GM12878 (cell line): ENCODE measurements around the gene NLRC3. TPM values are rescaled to one million over a fixed set of nuclear protein-coding genes. Genes with fewer than 3 reads are reported as not detected.

Experiments used
- ATAC-seq: fragments of 200-7000 bp; cut with Tn5 transposase; 3 replicates; pipeline ENCODE4 v1.9.1; 2020; ENCODE audit warnings: mild to moderate bottlenecking, moderate library complexity
- BruUV-seq: library from RNA; stranded (reverse); fragments of 400-500 nt; replicated peaks from 2 replicates; lab custom pipeline; 2021; lab: Mats Ljungman, UMichigan
- CTCF ChIA-PET: fragments of 300-600 bp; sonication (Branson Sonifier 250); formaldehyde crosslinking; extraction: SDS; loops from one replicate; lab custom pipeline; 2021; ENCODE audit warnings: inconsistent platforms; lab: Yijun Ruan, JAX
- POLR2A ChIA-PET: fragments of 350-600 bp; formaldehyde crosslinking; extraction: SDS; loops from one replicate; lab custom pipeline; 2021; ENCODE audit warnings: inconsistent platforms; lab: Charles Lee
- RAD21 ChIA-PET: fragments of 300-600 bp; sonication (Branson Sonifier 250); formaldehyde crosslinking; loops from one replicate; lab custom pipeline; 2023; ENCODE audit warnings: antibody characterized with exemption; ENCODE audit not compliant: unreplicated experiment; lab: Charles Lee
- SMC1A ChIA-PET: fragments of 300-600 bp; sonication (Branson Sonifier 250); formaldehyde crosslinking; loops from one replicate; lab custom pipeline; 2023; ENCODE audit not compliant: unreplicated experiment, uncharacterized antibody; lab: Charles Lee
- DNase-seq: peaks from one replicate; pipeline ENCODE4 v3.0.0-alpha.2; 2011; ENCODE audit warnings: low read depth, low spot score
- FAIRE-seq: peaks from 3 replicates; lab custom pipeline; 2011; peaks lifted over from hg19 to GRCh38; lab: Jason Lieb, UNC
- H2AFZ ChIP-seq: 2 replicates; pipeline ENCODE4 v1.6.0; 2011; ENCODE audit warnings: low read depth, low read length, control low read depth; ENCODE audit not compliant: control insufficient read depth
- H3K27ac ChIP-seq: 2 replicates; pipeline ENCODE4 v1.5.1; 2011; ENCODE audit warnings: control low read depth; ENCODE audit not compliant: control insufficient read depth, insufficient read depth
- H3K27me3 ChIP-seq, 2 experiments: replicated peaks in 1 of 2; 2 replicates each; pipeline versions ENCODE4 v1.6.0 to v1.6.1; 2011; ENCODE audit warnings: low read length in 1 of 2; ENCODE audit not compliant: control insufficient read depth in 2 of 2, insufficient read depth in 2 of 2
- H3K36me3 ChIP-seq, 2 experiments: 2 replicates each; pipeline ENCODE4 v1.5.1; 2011; ENCODE audit warnings: low read length in 1 of 2; ENCODE audit not compliant: control insufficient read depth in 2 of 2, insufficient read depth in 2 of 2
- H3K4me1 ChIP-seq: 2 replicates; pipeline ENCODE4 v1.6.1; 2011; ENCODE audit warnings: mild to moderate bottlenecking, low read length, moderate library complexity, mixed read lengths; ENCODE audit not compliant: control insufficient read depth, insufficient read depth
- H3K4me2 ChIP-seq: 2 replicates; pipeline ENCODE4 v1.6.0; 2011; ENCODE audit warnings: control low read depth; ENCODE audit not compliant: control insufficient read depth, insufficient read depth
- H3K4me3 ChIP-seq: fragments of 200-600 bp; sonication (generic); 2 replicates; pipeline ENCODE4 v1.5.1; 2016
- H3K79me2 ChIP-seq: 2 replicates; pipeline ENCODE4 v1.6.0; 2011; ENCODE audit warnings: low read length; ENCODE audit not compliant: control insufficient read depth, insufficient read depth
- H3K9ac ChIP-seq: 2 replicates; pipeline ENCODE4 v1.8.0; 2011; ENCODE audit warnings: low read length, control low read depth, mixed read lengths; ENCODE audit not compliant: control insufficient read depth, insufficient read depth
- H3K9me3 ChIP-seq: replicated peaks from 3 replicates; pipeline ENCODE4 v1.5.1; 2011; ENCODE audit warnings: mild to moderate bottlenecking, low read length; ENCODE audit not compliant: control insufficient read depth, insufficient read depth
- H4K20me1 ChIP-seq: 2 replicates; pipeline ENCODE4 v1.6.0; 2011; ENCODE audit not compliant: control insufficient read depth, insufficient read depth
- TAF1 ChIP-seq: IDR thresholded peaks from 2 replicates; pipeline ENCODE4 v1.6.1; 2011; ENCODE audit warnings: mild to moderate bottlenecking, low read depth, low read length, borderline replicate concordance
- YY1 ChIP-seq: IDR thresholded peaks from 2 replicates; pipeline ENCODE4 v1.6.1; 2011; ENCODE audit warnings: low read depth, mild to moderate bottlenecking, low read length
- WGBS: methylation state at CpG from one replicate; pipeline ENCODE4 v1.1.6; 2016; ENCODE audit warnings: low lambda C conversion rate; ENCODE audit not compliant: insufficient replicate concordance, insufficient coverage; ENCODE audit errors: missing lambda C conversion rate; 5-methylcytosine and 5-hydroxymethylcytosine counted together
- in situ Hi-C: fragments of 300-500 bp; cut with MboI; formaldehyde crosslinking; loops from 9 replicates; pipeline ENCODE4 v1.14.3; 2018; ENCODE audit warnings: mixed read lengths
- intact Hi-C: fragments of 100-400 bp; cut with micrococcal nuclease; formaldehyde crosslinking; loops from one replicate; pipeline ENCODE4 v1.14.2; 2022; ENCODE audit not compliant: unreplicated experiment
- polyA plus RNA-seq, 11 experiments: library from polyadenylated mRNA; depleted of rRNA in 4 of 11; unstranded in 6 of 11; stranded (reverse) in 5 of 11; fragments of >200 nt; fragmentation: Nextera tagmentation in 4 of 11; fragmentation: Illumina TruSeq in 1 of 11; extraction: Ambion mirVana in 4 of 11; extraction: Trizol in 1 of 11; gene quantifications; 1 replicate in 1 of 11; 2 replicates in 10 of 11; pipeline versions ENCODE4 v1.2.1 to v1.2.3, GENCODE V29; 2011 to 2016; ENCODE audit warnings: inconsistent platforms in 2 of 11, missing spikeins in 2 of 11, low read depth in 1 of 11
- total RNA-seq, 4 experiments: library from RNA; depleted of rRNA in 3 of 4; stranded (reverse); fragments of >200 nt in 3 of 4; fragmentation: Illumina TruSeq in 1 of 4; extraction: Trizol in 1 of 4; gene quantifications; 2 replicates each; pipeline versions ENCODE4 v1.2.1 to v1.2.3, GENCODE V29; 2013 to 2021
- TF ChIP-seq, protein P1 (sequence below): fragments of 450-650 bp; IDR thresholded peaks from 2 replicates; pipeline ENCODE4 v1.6.1; 2017; ENCODE audit warnings: borderline replicate concordance
- TF ChIP-seq, protein P2 (sequence below): fragments of 450-650 bp; IDR thresholded peaks from 2 replicates; pipeline ENCODE4 v1.6.1; 2014; ENCODE audit warnings: mild to moderate bottlenecking
- TF ChIP-seq, protein P3 (sequence below): fragments of 450-650 bp; IDR thresholded peaks from 2 replicates; pipeline ENCODE4 v1.6.1; 2017; ENCODE audit warnings: mild to moderate bottlenecking, low read depth, inconsistent platforms; ENCODE audit not compliant: poor library complexity, severe bottlenecking
- TF ChIP-seq, protein P4 (sequence below), 3 experiments: IDR thresholded peaks in 2 of 3; conservative IDR thresholded peaks in 1 of 3; 2 replicates each; pipeline ENCODE4 v1.5.1; 2011; ENCODE audit warnings: low read depth in 3 of 3, low read length in 3 of 3, mild to moderate bottlenecking in 3 of 3, control low read depth in 2 of 3, moderate library complexity in 2 of 3, inconsistent platforms in 1 of 3, mixed read lengths in 1 of 3; ENCODE audit not compliant: control insufficient read depth in 2 of 3, insufficient read depth in 1 of 3; ENCODE audit errors: extremely low read depth in 1 of 3

Gene NLRC3
- total and polyA plus RNA-seq, 10 of the 15 experiments (the other 5 are each of a cell fraction or from before 2014, with no cell fraction given), result 2.2 to 17.8 (median 7.6) TPM

DNA sequence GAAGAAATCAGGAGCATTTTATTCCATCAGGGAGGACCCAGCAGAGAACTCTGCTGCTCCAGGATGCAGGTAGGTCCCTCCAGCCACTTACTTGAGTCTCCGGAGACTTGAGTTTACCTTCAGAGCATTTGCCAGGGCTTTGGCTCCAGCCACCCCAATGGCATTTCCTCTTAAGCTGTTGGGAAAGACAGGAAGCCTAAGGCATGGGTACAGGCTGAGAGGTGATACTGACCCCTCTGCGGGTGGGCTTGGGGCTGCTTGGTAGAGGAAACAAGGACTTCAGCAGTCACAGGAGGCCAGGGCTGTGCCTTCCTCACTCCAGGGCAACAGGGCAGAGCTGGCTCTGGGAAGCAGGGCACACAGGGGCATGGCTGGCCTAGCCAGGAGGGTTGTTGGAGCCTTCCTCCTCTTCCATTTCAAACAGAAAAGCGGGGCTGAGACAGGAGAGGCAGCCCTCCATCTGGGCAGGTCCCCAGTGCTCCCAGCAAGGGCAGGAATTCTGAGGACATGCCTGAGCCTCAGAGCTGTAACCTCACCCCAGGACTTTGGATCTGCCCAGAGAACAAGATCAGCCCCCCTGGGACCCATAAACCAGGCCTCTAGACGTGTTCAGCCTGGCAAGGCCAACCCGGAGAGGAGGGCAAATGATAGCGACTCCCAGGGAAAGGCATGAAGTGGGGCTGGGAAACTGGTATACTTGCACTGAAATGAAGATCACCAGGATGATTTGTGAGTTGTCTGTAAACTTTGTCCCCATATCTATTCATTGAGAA, 34.4 kb downstream of the NLRC3 start:
- Histone ChIP-seq H4K20me1 (no peaks in the 10 kb centered on the region), H3K4me2 (no peak overlapping the region), H2AFZ (no peak overlapping the region), H3K4me3 (no peak overlapping the region), H3K79me2 (no peaks in the 10 kb centered on the region), H3K4me1 (peaks cover 3% of the 10 kb centered on the region; the same call in 1 of the 2 replicates), H3K9ac (no peak overlapping the region), H3K27me3 (no peaks in the 10 kb centered on the region), H3K9me3 (no peaks in the 10 kb centered on the region), H3K27ac (no peak overlapping the region), H3K36me3 (peaks cover 0 to 7% of the 10 kb centered on the region in 2 experiments; a peak in 2 of 4 replicates)
- ChIA-PET SMC1A (no interaction called here), RAD21 (no interaction called here), POLR2A (no interaction called here), CTCF (no interaction called here)
- ATAC-seq (no peak), DNase-seq (no peak), FAIRE-seq (no peak)
- intact Hi-C loops (no loop called here), in situ Hi-C loops (no loop called here)
- no peak for TF ChIP-seq YY1
- no peak for TF ChIP-seq TAF1
- TF ChIP-seq, protein P1, sequence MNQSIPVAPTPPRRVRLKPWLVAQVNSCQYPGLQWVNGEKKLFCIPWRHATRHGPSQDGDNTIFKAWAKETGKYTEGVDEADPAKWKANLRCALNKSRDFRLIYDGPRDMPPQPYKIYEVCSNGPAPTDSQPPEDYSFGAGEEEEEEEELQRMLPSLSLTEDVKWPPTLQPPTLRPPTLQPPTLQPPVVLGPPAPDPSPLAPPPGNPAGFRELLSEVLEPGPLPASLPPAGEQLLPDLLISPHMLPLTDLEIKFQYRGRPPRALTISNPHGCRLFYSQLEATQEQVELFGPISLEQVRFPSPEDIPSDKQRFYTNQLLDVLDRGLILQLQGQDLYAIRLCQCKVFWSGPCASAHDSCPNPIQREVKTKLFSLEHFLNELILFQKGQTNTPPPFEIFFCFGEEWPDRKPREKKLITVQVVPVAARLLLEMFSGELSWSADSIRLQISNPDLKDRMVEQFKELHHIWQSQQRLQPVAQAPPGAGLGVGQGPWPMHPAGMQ, result no peak
- TF ChIP-seq, protein P2, sequence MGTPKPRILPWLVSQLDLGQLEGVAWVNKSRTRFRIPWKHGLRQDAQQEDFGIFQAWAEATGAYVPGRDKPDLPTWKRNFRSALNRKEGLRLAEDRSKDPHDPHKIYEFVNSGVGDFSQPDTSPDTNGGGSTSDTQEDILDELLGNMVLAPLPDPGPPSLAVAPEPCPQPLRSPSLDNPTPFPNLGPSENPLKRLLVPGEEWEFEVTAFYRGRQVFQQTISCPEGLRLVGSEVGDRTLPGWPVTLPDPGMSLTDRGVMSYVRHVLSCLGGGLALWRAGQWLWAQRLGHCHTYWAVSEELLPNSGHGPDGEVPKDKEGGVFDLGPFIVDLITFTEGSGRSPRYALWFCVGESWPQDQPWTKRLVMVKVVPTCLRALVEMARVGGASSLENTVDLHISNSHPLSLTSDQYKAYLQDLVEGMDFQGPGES, result no peak
- TF ChIP-seq, protein P3, sequence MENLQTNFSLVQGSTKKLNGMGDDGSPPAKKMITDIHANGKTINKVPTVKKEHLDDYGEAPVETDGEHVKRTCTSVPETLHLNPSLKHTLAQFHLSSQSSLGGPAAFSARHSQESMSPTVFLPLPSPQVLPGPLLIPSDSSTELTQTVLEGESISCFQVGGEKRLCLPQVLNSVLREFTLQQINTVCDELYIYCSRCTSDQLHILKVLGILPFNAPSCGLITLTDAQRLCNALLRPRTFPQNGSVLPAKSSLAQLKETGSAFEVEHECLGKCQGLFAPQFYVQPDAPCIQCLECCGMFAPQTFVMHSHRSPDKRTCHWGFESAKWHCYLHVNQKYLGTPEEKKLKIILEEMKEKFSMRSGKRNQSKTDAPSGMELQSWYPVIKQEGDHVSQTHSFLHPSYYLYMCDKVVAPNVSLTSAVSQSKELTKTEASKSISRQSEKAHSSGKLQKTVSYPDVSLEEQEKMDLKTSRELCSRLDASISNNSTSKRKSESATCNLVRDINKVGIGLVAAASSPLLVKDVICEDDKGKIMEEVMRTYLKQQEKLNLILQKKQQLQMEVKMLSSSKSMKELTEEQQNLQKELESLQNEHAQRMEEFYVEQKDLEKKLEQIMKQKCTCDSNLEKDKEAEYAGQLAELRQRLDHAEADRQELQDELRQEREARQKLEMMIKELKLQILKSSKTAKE, result no peak
- TF ChIP-seq, protein P4, sequence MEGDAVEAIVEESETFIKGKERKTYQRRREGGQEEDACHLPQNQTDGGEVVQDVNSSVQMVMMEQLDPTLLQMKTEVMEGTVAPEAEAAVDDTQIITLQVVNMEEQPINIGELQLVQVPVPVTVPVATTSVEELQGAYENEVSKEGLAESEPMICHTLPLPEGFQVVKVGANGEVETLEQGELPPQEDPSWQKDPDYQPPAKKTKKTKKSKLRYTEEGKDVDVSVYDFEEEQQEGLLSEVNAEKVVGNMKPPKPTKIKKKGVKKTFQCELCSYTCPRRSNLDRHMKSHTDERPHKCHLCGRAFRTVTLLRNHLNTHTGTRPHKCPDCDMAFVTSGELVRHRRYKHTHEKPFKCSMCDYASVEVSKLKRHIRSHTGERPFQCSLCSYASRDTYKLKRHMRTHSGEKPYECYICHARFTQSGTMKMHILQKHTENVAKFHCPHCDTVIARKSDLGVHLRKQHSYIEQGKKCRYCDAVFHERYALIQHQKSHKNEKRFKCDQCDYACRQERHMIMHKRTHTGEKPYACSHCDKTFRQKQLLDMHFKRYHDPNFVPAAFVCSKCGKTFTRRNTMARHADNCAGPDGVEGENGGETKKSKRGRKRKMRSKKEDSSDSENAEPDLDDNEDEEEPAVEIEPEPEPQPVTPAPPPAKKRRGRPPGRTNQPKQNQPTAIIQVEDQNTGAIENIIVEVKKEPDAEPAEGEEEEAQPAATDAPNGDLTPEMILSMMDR (IDR thresholded peaks at IDR 0.05 in 2 of 3, conservative IDR thresholded peaks at IDR 0.05 in 1 of 3; ENCODE audit: control insufficient read depth in 2 of 3, extremely low read depth in 1 of 3, insufficient read depth in 1 of 3, low read depth in 3 of 3, low read length in 3 of 3), result no peak
- 64% methylated on average over 6 of the region's 6 CpGs for WGBS
- no TSS peak for BruUV-seq
